ENCODE measurements around the gene ATP11C.

Gene ATP11C

DNA sequence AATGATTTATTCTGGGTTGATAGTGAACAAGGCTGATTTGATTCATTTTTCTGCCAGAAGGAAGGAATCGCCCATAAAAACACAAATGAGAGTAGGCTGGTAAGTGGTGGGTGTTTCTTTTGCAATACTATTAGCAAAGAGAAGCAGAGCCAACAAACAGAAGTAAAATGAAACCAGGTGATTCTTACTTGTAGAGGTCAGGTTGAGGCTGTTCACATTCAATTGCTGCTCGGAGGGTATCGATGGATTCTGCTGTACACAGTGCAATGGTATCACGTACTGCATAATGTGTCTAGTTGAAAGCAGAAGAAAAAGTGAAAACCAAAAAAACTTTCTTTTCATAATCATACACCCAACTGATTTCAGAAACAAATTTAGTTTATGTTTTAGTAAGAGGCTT lies 130.8 kb downstream of the ATP11C start:
- DNase-seq: no peak

DNA sequence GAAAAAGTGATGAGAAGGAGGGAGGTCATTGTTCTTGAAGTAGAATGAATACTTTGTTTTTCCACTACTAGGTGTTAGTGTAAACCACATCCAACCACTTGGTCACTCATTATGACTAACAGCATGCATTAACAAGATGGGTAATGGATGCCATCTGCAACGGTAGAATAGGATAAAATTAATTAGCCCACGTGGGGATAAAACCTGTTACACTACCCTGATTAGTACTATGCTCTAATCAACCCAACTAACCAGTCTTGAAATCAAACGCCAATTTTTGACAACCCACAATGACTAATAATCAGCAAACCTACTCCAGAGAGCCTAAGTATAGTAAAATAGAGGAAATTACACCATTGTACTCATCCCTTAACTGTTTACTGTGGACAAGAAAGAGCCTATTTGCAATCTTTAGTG lies 131.4 kb downstream of the ATP11C start:
- no peak for DNase-seq

DNA sequence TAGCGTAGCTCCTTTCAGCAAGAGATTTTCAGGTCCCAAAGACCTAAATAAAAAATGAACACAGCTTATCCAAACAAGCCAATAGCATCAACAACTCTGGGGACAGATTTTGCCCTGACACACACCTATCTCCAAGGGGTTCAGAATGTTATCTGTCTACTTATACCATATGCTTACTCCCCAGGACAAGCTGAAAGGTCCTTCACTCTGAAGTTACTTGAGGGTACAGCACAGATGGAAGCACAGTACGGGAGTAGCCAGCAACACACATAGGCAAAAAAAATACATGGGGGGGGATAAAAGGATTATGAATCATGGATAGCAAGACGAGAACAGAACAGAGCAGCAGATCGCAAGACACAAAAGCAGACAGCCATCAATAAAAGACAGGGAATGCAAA lies 134.2 kb downstream of the ATP11C start:
- DNase-seq: no peak

DNA sequence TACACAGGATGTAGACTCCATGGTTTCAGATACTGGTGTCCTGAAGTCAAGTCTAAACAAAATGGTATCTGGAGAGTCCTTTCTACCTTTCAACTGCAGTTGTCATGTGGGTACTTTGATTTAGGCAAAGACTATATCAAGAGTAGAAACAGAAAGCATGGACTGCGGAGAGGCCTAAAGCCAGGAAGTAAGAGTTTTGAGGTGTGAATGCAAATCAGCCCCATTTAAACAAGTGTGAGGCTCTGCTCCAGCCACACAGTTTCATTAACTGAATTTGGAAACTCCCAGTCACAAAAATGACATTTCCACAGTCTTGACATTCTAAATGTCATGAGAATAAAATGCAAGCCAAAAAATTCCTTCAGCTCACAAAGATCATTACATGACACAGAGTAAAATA lies 137.7 kb downstream of the ATP11C start:
- DNase-seq: peak in 1 of 5 donors; percentile 30

DNA sequence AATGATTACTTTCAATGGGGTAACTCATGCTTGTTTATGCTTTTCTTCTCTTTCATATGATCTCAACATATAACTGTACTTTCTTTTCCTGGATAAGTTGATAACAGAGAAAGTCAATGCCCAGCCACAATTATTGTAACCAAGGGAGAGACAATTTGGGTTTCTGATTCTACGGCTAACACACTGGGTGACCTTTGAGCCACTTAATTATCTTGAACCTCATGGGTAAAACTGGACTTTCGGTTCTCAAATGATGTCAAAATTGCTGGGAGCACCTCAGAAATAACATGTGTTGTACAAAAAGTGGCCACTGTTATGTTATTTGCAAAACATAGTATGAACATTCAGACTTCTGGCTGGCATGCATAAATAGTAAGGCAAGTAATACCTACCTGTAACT lies 145.3 kb downstream of the ATP11C start:
- no peak for DNase-seq

DNA sequence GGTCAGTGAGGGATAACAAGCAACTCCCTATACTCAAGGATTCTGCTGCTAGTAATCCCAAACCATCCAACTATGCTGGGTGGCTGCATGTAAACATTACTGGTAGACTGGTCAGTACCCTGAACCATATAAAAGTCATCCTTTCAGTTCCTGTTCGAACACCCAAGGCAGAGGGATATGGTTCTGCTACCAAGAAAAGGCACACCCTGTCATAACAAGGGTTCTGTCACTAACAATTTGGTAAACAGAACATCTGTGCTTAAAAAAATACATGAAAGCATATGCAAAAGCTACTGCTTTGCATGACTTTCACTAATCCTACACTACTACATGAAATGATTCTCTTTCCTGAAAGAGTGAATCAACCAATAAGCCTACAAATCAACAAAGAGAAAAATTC lies 148.0 kb downstream of the ATP11C start:
- DNase-seq: no peak

DNA sequence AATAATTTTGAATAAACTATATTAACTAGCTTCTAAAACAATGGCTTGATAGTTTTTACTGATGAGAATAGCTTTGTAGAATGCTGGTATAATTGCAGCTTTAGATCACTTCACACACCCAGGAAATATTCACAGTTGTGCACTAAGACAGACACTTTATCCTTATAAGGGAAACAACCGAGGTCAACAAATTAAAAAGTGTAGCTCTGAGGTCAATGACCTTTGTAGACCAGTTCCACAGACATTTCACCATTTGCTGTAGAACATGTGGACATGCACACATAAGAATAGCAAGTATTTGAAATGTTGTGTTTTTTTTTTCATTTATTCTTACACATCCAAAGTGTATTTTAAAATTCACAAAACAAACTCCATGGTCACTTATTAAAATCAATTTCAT lies 148.9 kb downstream of the ATP11C start:
- no peak for DNase-seq

DNA sequence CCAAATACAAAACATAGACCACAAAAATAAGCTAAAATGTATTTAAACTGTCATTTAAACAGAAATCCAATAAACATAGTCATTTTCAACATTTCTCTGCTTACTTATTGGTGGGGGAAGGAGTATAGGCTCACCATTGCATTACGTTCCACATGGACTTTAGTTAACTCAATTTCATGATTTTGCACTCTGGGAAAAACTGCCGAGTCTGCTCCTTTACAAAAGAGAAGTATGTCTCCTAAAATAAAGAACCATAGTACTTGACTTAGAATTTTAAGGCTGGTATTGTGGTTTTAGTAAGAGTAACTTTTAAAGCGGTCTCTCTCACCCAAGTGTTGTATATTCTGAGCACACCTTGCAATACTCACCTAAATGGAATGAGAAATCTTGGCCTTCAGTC lies 149.8 kb downstream of the ATP11C start:
- no peak for DNase-seq

DNA sequence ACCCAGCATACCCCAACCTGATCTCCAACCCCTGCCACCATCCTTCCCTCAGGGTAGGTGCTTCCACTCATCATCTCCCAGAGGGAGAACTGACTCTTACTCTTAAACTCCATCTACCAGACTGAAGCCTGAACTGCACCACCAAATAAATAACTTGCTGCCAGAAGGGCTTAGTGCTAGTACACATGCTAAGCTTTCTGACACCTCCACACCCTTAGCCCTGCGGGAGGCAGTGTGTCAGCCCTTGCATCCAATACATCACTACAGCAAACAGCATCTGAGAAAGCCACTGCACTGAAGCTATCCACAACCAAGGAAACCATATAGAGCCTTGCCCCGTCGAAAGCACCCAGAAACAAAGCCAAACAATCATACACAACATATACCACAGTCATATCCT lies 156.3 kb downstream of the ATP11C start:
- no peak for DNase-seq

DNA sequence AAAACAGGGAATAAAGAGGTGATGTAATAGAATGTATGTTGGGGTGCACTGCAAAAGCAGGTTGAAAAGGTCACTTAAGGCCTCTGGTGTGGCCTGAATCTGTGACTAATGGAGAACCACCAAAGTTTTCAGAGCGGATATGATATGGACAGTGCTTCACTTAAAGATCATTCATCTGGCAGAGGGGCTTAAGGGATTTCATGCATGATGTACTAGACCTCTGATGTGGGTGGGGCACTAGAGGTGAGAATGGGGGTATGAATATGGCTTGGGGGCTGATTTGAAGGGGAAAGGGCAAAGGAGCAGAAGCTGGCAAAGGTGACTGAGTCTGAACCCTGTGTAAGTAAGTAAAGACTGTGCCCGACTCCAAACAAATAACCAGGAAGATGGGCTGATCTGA lies 162.5 kb downstream of the ATP11C start:
- DNase-seq: no peak

DNA sequence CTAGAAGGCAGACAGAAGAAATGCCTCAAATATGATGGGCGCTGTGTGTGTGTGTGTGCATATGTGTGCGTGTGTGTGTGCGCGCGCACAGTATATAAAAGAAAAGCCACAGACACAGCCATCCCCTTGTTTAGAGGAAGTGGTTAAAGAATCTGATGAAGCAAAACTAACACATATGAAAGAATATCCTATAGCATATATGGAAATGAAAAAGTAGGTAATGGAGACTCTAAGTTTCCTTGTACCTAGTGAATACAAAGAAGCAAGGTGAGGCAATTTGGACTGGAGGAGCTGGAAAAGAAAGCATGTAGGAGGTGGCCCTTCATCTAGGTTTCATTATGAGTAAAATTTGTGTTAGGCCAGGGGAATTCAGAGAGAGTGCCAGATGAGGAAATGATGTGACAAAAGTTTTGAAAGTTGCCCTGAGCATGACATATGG lies 166.3 kb downstream of the ATP11C start:
- DNase-seq: peak in 3 of 5 donors; percentile 1 to 59 (median 3)

DNA sequence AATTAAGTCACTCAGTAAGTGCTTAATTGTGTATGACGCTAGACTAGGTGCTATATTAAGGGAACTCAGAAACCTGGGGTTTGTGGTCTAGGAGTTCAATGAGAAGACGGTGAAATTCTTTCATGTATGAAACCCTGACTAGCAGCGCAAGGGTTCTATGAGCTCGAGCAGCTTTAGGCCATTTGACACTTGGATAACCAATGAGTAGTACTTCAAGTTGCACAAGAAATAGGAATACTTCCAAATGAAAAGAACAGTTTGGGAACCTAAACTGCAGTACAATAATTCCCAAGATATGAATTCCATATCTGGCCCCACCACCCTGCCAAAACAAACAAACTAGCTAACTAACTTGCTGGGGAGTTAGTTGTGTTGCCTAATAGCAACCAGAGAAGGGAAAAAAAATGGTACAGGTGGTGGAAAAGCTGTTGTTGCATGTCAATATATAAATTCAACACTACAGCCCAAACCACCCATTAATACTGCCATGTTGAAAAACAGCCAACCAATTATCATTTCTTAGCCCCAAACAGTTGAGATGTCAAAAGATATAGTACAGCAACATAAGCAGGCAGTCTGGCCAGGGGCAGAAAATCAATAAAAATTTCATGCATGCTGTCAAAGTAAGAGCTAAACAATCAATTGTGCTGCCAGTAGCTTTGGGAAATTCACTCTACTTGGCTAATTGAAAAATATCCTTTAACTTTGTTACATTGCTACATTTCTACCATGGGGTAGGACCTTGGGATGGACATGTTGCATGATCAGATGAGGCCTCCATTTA lies 170.3 kb downstream of the ATP11C start:
- no peak for DNase-seq

DNA sequence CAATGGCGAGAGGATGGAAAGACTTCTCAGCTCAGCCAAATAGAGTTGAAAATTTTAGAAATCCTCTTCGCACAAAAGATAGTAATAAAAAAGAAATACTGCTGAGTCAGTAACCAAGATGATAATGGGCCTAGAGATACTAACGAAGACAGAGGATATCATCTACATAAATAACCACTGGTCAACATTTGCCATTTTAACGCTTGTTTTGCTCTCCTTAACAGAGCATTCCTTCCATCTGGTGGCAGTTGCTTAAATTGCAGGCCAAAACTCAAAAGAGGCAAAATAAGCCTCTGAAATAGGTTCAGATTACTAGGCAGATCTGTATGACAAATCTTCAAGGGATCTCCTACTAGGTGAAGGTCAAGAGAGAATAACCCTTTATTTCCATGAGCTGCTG lies 173.2 kb downstream of the ATP11C start:
- no peak for DNase-seq

DNA sequence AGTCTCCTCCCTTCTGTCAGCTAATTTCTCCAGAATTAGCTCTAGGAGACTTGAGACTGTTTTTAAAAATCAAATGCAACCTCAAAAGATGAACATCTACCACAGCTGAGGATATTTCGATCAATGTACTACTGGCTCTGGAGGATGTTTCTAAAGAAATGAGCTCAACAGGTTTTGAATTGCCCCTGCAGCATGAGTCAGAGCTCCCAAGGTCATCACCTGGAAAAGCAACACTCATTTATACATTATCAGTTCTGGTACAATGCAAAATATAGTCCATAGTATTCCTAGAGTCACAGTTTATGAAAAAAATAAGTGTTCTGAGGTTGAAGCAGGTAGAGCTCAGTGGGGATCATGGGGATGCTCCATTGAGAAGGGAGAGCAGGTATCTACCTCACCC lies 174.0 kb downstream of the ATP11C start:
- no peak for DNase-seq

DNA sequence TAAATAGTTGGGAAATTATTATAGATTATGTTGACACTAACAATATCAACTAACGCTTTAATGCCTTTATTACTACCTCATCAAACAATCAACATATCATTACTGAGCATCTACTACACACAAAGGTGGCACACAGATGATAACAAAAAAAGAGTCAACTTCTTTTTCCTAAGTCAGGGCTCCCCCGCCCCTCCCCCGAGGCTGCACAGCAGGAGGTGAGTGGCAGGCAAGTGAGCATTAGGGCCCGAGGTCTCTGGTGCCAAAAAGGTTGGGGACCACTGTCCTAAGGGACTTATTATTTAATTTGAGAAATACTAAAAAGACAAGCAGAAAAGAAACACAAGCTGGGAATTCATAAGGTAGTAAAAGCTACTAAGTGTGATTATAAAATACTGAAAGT lies 174.6 kb downstream of the ATP11C start:
- no peak for DNase-seq

DNA sequence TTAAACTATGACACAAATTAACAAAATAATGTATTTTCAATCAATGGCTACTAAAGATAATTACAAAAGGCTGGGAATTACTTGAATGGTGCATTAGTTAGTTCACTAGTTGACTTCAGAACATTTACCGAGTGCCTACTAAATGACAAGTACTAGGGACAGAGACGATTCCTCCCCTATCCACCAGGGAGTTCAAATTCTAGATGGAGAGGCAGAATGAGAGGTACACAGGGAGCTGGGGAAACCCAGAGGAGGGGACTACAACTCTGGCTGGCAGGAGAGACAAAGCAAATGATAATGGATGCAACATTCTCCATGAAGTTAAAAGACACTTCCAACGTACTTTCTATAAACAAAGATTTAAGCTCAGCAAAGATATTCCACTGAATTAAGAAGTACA lies 181.8 kb downstream of the ATP11C start:
- DNase-seq: no peak

DNA sequence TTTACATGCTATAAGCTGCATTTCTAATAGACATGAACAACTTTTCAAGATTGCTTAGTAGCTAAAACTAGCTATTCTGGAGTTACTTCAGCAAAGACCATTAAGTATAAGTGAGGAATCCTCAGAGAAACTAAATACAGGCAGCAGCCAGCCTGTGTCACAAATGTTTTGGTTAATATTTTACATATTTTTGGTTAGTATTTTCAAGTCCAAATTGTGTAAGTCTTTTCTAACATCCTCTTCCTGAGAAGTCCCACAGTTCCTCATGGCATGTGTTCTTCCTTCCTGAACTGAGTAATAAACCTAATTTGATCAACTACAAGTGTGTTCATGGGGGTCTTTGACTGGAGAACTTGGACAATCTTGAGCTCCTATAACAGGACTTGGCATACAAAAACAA lies 182.5 kb downstream of the ATP11C start:
- no peak for DNase-seq

DNA sequence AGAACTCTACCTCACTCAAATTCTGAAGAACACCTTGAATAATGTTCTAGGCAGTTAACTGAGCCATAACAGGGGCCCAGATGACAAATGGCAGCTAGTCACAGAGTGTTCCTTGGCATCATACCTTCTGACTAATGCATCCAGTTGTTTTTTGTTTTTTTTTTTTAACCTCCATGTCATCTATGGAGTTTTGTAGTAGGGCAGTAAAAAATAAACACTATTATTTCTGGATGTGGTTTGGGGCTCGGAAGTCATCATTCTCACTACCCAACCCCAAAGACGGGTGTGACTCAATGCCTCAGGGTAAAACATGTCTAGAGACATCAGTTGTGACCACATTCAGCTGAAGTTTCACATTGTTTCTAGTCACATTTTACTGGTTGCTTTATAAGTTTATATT lies 193.7 kb downstream of the ATP11C start:
- peak in 1 of 5 donors; percentile 63 for DNase-seq

DNA sequence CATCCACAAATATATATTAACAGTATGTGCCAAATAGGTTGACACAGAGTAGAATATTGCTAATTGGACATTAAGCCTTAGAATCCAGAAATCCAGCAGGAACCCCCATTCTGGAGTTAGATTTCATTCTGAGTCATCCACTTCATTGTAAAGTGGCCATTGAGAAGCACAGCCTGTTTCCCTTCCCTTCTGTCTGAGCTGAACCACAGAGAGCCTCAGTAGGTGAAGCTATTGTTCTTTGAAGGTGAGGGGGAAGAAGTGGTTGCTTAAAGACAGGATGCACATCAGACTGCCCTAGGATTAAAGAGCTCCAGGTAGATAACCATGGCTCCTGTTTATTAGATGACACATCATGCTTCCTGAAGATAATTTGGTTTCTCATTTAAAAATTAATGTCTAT lies 194.3 kb downstream of the ATP11C start:
- no peak for DNase-seq

DNA sequence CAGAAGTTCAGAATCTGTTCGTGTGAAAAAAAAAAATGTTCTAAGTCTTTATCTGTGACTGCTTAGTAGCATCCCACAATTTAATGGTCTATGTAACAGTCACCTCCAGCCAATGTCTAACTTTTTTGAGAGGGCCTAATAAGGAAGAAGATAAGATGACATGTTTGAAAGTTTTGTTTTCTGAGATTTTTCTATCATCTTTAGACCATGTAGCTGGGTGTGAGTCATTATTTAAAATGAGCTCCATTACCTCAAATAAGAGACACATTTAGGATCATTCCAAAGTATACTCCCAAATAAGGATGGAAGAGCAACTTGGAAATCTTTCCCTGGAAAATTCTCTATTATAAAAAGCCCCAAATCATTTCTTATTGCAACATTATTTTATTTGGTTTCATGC lies 196.7 kb downstream of the ATP11C start:
- DNase-seq: no peak

DNA sequence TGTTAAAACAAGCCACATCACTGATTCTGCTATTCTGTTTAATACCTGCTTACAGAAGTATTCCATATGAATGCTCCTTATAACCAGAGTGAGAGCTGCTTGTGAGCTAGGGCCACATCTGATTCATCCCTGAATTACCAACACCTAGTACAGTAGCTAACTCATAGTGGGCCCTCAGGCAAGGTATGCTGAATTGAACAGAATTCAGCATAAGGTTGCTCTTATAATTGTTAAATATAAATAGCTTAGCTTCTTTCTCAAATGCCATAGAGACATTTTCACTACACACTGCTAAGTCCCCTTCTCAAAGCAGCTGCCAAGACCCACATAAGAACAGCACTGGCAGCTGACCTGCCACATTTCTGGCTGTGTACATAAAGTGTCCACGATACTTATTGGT lies 197.9 kb downstream of the ATP11C start:
- DNase-seq: no peak

DNA sequence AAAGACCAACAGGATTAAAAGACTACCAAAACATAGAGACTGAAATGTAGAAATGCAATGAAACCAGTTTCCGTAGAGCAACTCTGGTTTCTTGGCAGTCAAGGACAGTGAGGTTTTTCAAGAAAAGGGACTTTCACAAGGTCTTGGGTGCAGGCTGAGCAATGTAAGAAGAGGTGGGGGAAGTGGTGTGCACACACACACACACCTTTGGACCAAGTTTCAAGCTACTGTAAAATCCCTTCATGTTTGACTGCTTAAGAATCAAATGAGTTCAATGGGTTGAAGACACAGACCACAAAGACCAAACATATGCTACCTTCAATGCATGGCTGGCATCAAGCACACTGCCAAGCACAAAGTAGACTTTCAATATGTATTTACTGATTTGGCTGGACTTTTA lies 207.1 kb downstream of the ATP11C start:
- peak in 1 of 5 donors; percentile 9 for DNase-seq

DNA sequence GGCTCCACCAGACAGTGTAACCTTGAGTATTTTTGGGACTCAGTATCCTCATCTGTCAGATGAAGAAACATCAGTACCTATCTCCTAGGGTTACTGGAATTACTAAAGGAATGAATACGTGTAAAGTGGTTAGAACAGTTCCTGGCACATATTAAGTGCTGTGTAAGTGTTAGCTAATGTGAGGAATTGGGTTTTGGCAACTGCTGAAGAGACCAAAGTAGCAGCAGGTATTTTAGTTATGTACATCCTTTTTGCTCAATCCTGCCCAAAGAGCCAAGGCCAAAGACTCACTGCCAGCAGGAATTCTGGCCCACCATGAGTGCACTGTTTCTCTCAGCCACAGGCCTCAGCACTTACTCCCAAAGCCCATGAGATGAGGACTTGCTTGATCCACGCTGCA lies 208.2 kb downstream of the ATP11C start:
- DNase-seq: no peak

DNA sequence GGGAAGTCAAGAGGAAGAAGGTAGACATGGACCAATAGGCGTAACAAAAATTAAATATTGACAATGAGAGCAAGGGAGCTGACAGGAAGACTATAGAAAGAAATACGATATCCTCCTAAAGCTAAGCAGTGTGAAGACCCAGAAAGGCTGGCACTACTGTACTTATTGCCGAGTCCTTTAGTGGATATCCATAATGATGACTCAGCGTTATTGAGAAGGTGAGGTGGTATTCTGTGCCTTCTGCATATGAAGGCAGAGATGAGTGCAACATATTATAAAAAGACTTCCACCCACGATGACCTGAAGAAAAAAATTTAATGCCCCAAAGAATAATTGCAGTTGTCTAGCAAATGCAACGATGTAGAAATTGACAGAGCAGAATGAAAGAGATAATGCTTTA lies 211.9 kb downstream of the ATP11C start:
- no peak for DNase-seq

DNA sequence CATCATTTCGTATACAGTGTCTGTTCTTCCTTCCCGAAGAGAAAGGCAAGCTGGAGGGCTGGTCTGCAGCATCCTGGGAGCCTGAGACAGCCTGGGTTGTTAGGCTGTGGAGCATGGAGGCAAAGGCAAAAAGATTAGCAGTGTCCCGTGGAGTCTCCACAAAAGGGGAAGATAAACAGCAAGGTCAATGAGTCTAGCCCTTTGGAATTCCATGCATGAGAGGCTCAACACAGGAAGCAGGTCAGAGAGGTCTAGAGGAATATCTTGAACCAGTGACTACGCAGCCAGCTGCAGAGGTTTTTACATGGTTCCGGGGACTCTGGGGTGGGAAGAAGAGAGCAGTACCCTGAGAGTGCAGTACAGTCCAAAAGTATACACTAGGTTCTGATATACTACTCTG lies 212.7 kb downstream of the ATP11C start:
- DNase-seq: no peak
